Kidney epithelial cell (primary cell): ENCODE results near the gene DDA1. TPM values are rescaled to one million over a fixed set of nuclear protein-coding genes. Genes with fewer than 3 reads are reported as not detected.
"Not testable (repeated sequence)": the region's sequence is repeated elsewhere in the genome, so short reads cannot be mapped to it uniquely, and the experiment has no call there.

Source experiments
- DNase-seq: peaks from one replicate; pipeline ENCODE4 v3.0.0-alpha.2; 2010; ENCODE audit warnings: low read depth
- H3K27me3 ChIP-seq: 2 replicates; pipeline ENCODE4 v1.6.0; 2011; ENCODE audit warnings: low read length; ENCODE audit not compliant: control insufficient read depth, insufficient read depth
- H3K36me3 ChIP-seq: 2 replicates; pipeline ENCODE4 v1.5.1; 2011; ENCODE audit warnings: low read length; ENCODE audit not compliant: control insufficient read depth, insufficient read depth
- H3K4me3 ChIP-seq: 2 replicates; pipeline ENCODE4 v1.5.1; 2011; ENCODE audit warnings: low read depth, mild to moderate bottlenecking, control low read depth, low read length
- total RNA-seq: library from RNA; depleted of rRNA; stranded (reverse); fragments of >200 nt; gene quantifications from 2 replicates; pipeline ENCODE4 v1.2.3, GENCODE V29; 2015
- TF ChIP-seq, protein P1 (sequence below): IDR thresholded peaks from 2 replicates; pipeline ENCODE4 v1.5.1; 2011; ENCODE audit warnings: mild to moderate bottlenecking, moderate library complexity, low read length, control low read depth, inconsistent platforms; ENCODE audit not compliant: insufficient read depth, poor library complexity, severe bottlenecking

The DDA1 gene
- total RNA-seq, 1 donor from 2014 or later = 73.4 TPM

DNA sequence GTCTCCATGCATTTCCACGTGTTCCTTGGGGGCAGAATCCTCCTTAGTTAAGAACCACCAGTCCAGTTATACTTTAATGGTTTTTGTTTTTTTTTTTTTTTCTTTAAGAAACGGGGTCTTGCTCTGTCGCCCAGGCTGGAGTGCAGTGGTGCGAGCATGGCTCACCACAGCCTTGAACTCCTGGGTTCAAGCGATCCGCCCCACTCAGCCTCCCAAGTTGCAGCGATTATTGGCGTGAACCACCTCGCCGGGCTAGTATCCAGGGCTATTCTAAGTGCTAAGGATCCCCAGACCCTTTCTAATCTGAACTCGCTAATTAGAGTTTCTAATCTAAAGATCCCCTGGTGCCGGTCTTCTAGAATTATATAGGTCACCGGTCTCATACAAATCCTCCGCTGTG, 15.8 kb upstream of the DDA1 start:
- Histone ChIP-seq H3K4me3 (no peak overlapping the region), H3K27me3 (no peaks in the 10 kb centered on the region), H3K36me3 (no peaks in the 10 kb centered on the region)
- DNase-seq = no peak
- TF ChIP-seq, protein P1, sequence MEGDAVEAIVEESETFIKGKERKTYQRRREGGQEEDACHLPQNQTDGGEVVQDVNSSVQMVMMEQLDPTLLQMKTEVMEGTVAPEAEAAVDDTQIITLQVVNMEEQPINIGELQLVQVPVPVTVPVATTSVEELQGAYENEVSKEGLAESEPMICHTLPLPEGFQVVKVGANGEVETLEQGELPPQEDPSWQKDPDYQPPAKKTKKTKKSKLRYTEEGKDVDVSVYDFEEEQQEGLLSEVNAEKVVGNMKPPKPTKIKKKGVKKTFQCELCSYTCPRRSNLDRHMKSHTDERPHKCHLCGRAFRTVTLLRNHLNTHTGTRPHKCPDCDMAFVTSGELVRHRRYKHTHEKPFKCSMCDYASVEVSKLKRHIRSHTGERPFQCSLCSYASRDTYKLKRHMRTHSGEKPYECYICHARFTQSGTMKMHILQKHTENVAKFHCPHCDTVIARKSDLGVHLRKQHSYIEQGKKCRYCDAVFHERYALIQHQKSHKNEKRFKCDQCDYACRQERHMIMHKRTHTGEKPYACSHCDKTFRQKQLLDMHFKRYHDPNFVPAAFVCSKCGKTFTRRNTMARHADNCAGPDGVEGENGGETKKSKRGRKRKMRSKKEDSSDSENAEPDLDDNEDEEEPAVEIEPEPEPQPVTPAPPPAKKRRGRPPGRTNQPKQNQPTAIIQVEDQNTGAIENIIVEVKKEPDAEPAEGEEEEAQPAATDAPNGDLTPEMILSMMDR = no peak

DNA sequence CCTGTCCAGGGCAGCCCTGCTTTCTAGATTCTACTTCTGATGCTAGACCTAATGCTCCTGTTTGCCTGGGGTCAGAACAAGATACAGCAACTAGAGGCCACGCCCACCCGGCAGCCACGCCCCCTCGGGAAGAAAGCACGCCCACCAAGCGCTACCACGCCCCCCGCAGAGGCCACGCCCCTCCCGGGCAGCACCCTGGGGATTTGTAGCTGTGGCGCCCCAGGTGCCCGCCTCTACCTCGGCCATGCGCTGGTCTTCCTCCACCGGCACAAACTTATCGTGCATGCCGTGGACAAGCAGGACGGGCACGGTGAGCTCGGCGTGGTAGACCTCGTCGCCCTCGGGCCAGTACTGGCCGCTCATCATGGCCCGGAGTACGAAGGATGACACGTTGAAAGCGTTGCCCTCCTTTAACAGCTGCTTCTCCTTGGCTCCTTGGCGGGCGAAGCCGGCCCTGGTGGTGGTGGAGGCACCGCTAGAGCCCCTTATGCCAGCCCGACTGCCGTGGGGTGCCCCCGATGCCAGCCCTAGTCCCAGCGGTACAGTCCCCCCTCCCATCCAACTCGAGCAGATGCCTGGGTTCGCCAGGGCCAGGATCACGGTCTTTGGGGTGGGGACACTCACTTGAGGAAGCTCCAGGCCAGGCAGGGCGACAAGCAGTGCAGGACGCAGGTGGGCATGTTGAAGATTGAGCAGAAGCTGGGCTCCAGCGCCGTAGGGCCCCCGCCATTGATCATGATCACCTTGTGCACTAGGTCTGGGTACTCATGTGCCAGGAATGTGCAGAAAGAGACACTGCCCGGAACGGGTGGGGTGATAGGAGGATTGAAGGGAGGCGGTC, 15.1 kb upstream of the DDA1 start:
- H3K4me3 ChIP-seq = no peak overlapping the region
- DNase-seq = no peak
- no peaks in the 10 kb centered on the region for H3K27me3 ChIP-seq
- TF ChIP-seq, protein P1 = no peak
- H3K36me3 ChIP-seq = peaks cover 2% of the 10 kb centered on the region

DNA sequence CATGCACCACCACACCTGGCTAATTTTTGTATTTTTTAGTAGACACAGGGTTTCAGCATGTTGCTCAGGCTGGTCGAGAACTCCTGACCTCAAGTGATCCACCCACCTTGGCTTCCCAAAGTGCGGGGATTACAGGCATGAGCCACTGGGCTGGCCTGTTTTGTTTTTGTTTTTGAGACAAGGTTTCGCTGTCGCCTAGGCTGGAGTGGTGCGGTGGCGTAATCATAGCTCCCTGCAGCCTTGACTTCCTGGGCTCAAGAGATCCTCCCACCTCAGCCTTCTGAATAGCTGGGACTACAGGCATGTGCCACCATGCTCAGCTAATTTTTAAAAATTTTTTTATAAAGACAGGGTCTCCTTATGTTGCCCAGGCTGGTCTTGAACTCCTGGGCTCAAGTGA, 13.8 kb upstream of the DDA1 start:
- H3K4me3 ChIP-seq, H3K27me3 ChIP-seq, H3K36me3 ChIP-seq, DNase-seq: not testable (repeated sequence)

DNA sequence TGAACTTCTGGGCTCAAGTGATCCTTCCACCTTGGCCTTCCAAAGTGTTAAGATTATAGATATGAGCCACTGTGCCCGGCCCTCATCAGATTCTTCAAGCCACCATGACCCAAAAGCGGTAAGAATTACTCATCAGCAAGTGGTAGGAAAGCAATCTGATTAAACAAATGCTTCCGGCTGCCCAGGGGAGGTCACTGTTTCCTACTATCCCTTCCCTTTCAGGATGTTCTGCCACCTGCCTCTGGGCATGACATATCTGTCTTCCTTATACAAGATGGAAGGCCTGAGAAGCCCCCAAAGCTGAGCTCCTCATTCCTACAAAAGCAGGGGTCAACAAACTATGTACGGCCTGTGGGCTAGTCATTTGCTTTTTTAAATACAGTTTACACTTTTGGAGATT, 13.1 kb upstream of the DDA1 start:
- Histone ChIP-seq H3K4me3 (no peak overlapping the region), H3K27me3 (no peaks in the 10 kb centered on the region), H3K36me3 (peaks cover 2% of the 10 kb centered on the region)
- DNase-seq = no peak
- TF ChIP-seq, protein P1 = peak; percentile 25

GRCh38 chr19:17296976-17297375, 12.4 kb upstream of the DDA1 start:
- Histone ChIP-seq H3K4me3 (no peak overlapping the region), H3K27me3 (no peaks in the 10 kb centered on the region), H3K36me3 (peaks cover 3% of the 10 kb centered on the region)
- DNase-seq = no peak
- TF ChIP-seq, protein P1 = no peak

DNA sequence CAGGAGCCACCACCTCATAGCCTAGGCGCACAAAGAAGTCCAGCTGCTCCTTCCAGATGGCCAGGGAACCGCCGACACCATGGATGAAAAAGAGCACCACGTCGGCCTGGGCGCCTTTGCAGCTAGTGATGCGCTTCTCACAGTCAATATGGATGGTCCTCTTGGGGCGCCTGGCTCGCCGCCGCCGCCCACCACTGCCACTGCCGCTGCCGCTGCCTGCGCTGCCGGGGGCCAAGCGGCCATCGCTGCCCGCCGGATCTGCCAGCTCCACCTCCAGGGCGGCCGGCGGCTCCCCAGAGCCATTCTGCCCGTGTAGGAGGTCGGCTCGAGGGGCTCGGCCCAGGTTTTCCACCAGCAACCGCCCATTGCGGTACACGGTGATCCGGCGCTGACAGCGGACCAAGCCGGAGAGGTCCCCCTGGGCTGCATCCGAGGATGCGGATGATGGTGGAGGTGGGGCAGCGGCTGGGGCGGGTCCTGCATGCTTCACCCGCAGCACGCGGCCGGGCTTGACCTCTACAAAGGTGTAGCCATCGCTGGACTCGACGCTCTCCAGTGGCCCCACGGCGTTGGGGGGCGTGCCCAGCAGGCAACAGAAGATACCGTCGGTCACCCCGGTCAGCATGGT, 8.3 kb upstream of the DDA1 start:
- H3K4me3 ChIP-seq = no peak overlapping the region
- no peak for DNase-seq
- TF ChIP-seq, protein P1 = no peak
- no peaks in the 10 kb centered on the region for H3K27me3 ChIP-seq
- peaks cover 3% of the 10 kb centered on the region for H3K36me3 ChIP-seq
